Fibroblast of skin of back (primary cell): ENCODE data around the gene PGBD5.

ENCODE experiments used
- DNase-seq: peaks from one replicate; pipeline ENCODE4 v3.0.0-alpha.2; 2013

Gene PGBD5

GRCh38 chr1:230348386-230349019 is 77.6 kb downstream of the PGBD5 start:
- DNase-seq: no peak

- no peak for DNase-seq
Observed at GRCh38 chr1:230347896-230348295, 78.2 kb downstream of the PGBD5 start.

- DNase-seq: no peak
Observed at GRCh38 chr1:230345139-230345885, 80.8 kb downstream of the PGBD5 start.

- DNase-seq: no peak
Observed at GRCh38 chr1:230342699-230343098, 83.4 kb downstream of the PGBD5 start.

GRCh38 chr1:230342019-230342418 is 84.1 kb downstream of the PGBD5 start:
- DNase-seq: no peak

GRCh38 chr1:230341162-230341546 is 85.0 kb downstream of the PGBD5 start:
- no peak for DNase-seq

- no peak for DNase-seq
Observed at GRCh38 chr1:230340526-230341161, 85.5 kb downstream of the PGBD5 start.

- DNase-seq: no peak
Observed at GRCh38 chr1:230339033-230339432, 87.1 kb downstream of the PGBD5 start.

GRCh38 chr1:230337266-230337665 is 88.9 kb downstream of the PGBD5 start:
- DNase-seq: no peak

- no peak for DNase-seq
Observed at GRCh38 chr1:230335861-230336522, 90.1 kb downstream of the PGBD5 start.

- peak; percentile 42 for DNase-seq
Observed at GRCh38 chr1:230334447-230334837, 91.7 kb downstream of the PGBD5 start.

GRCh38 chr1:230333590-230334446 is 92.3 kb downstream of the PGBD5 start:
- DNase-seq: no peak

GRCh38 chr1:230332575-230333066 is 93.5 kb downstream of the PGBD5 start:
- no peak for DNase-seq

- no peak for DNase-seq
Observed at GRCh38 chr1:230332061-230332460, 94.1 kb downstream of the PGBD5 start.

GRCh38 chr1:230330157-230330556 is 96.0 kb downstream of the PGBD5 start:
- DNase-seq: no peak

GRCh38 chr1:230328342-230329015 is 97.7 kb downstream of the PGBD5 start:
- no peak for DNase-seq

- no peak for DNase-seq
Observed at GRCh38 chr1:230327892-230328284, 98.2 kb downstream of the PGBD5 start.

GRCh38 chr1:230326971-230327891 is 98.9 kb downstream of the PGBD5 start:
- no peak for DNase-seq

GRCh38 chr1:230323686-230324085 is 102.4 kb downstream of the PGBD5 start:
- DNase-seq: no peak

GRCh38 chr1:230322967-230323547 is 103.1 kb downstream of the PGBD5 start:
- no peak for DNase-seq
